Activated T-cell treated with anti-CD3 and anti-CD28 coated beads for 4 hours (primary cell): ENCODE measurements around the gene HCFC1R1.

ENCODE experiments used
- DNase-seq: peaks from one replicate; pipeline ENCODE4 v3.0.0-alpha.2; 2020

HCFC1R1 gene

GRCh38 chr16:2991566-2992261, 32.0 kb downstream of the HCFC1R1 start:
- DNase-seq, result no peak

DNA sequence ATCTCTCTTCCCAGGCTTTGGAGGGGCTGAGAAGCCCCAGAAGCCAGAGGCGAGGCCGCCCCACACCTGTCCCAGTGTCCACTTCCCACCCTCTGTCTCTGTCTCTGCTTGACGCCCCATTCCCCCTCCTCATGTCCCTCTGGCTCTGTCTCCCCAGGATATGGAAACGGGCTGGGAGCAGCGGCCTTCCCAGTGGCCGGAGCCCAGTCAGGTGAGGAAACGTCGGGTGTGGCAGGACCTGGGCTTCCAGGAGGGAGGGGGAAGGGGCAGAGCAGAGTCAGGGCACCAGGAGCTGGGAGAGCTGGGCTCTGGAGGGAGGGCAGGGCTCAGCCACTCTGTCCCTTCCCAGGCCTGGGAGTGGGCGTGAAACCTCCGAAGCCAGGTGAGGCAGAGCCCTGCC, 32.9 kb downstream of the HCFC1R1 start:
- DNase-seq, result no peak

DNA sequence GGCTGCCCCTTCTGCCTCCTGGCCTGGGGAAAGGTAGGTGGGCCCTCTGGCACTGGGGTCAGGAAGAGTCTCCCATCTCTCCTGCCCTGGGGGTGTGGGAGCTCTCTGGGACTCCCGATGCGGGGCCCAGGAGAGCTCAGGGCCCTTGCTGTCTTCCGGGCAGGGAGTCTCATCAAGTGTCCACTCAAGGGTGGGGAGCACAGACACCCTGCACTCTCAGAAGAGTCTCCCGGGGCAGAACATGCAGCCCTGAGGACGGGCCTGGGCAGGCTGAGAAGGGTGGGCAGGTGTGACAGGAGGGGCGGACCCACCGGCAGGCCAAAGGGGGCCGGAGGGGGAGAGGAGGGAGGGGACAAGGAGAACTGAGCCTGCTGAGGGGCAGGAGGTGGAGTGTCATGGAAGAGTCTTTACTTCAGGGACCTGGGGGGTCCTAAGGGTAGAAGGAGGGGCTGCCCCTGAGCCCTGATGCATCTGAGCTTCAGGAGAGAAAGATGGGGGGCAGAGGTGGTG, 35.1 kb downstream of the HCFC1R1 start:
- no peak for DNase-seq

- no peak for DNase-seq
Observed at GRCh38 chr16:2987833-2988232, 35.9 kb downstream of the HCFC1R1 start.

DNA sequence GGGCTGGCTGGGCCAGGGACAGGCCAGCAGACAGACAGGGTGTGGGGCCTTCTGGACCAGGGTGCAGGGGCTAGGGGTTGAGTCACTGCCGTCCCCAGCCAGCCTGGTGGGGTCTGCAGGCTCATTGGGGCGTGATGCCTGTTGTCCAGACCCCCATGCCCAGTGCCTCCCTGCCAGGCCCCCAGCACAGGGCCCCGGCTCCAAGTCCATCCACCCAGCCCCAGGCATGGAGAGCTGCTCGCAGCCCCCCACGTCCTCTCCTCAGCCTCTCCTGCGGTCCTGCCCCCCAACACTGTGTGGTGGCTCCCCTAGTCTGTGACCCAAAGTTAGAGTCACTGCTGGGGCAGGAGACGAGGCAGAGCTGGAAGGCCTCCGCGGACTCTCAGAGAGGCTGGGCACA, 36.5 kb downstream of the HCFC1R1 start:
- DNase-seq, result no peak

GRCh38 chr16:2986623-2987188, 37.0 kb downstream of the HCFC1R1 start:
- DNase-seq, result no peak

DNA sequence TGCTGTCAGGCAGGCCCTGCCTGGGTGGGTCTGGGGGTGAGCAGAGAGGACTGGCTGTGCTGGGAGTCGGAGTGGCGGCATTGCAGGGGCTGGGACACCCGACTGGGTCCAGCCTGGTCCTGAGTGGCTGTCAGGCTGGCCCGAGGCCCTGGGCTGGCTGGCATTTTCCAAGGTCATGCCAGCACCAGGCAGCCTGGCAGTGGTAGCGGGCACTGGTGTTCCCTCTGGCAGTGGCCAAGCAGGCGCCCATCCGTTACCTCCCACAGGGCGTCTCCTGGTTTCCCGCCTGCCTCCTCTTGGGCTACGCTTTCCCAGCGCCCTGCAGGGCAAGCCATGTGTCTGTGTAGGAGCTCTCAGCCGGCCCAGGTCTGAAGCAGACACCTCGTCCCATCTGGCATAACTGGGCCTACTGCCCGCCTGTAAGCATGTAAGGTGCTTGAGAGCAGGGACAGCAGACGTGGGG, 37.8 kb downstream of the HCFC1R1 start:
- DNase-seq, result no peak

GRCh38 chr16:2985462-2985861, 38.3 kb downstream of the HCFC1R1 start:
- no peak for DNase-seq

DNA sequence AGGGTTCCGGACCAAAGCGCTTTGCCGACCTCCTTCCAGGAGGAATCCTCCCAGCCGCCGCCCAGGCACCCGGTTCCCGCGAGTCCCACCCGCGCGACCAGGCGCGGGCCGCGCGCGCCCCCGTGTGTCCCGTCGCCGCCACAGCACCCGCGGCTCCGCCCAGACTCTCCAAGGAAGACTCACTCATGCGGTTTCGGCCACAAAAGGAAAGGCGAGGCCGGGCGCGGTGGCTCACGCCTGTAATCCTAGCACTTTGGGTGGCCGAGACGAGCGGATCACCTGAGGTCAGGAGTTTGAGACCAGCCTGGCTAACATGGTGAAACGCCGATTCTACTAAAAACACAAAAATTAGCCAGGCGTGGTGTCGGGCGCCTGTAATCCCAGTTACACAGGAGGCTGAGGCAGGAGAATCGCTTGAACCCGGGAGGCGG, 40.0 kb downstream of the HCFC1R1 start:
- peak; percentile 57 for DNase-seq

DNA sequence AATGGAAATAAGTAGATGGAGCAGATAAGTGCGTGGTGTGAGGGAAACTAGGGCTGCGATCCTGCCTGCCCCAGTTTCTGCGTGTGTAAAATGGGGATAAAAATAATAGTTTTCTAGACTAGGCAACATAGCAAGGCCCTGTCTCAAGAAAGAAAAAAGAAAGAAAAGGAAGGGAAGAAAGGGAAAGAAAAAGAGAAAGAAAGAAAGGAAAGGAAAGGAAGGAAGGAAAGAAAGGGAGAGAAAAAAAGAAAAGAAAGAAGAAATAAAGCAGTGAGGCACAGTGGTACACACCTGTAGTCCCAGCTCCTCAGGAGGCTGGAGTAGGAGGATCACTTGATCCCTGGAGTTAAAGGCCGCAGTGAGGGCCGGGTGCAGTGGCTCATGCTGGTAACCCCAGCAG, 41.3 kb downstream of the HCFC1R1 start:
- DNase-seq, result no peak

GRCh38 chr16:2981899-2982250, 41.9 kb downstream of the HCFC1R1 start:
- DNase-seq, result no peak

GRCh38 chr16:2981177-2981898, 42.4 kb downstream of the HCFC1R1 start:
- DNase-seq, result no peak

DNA sequence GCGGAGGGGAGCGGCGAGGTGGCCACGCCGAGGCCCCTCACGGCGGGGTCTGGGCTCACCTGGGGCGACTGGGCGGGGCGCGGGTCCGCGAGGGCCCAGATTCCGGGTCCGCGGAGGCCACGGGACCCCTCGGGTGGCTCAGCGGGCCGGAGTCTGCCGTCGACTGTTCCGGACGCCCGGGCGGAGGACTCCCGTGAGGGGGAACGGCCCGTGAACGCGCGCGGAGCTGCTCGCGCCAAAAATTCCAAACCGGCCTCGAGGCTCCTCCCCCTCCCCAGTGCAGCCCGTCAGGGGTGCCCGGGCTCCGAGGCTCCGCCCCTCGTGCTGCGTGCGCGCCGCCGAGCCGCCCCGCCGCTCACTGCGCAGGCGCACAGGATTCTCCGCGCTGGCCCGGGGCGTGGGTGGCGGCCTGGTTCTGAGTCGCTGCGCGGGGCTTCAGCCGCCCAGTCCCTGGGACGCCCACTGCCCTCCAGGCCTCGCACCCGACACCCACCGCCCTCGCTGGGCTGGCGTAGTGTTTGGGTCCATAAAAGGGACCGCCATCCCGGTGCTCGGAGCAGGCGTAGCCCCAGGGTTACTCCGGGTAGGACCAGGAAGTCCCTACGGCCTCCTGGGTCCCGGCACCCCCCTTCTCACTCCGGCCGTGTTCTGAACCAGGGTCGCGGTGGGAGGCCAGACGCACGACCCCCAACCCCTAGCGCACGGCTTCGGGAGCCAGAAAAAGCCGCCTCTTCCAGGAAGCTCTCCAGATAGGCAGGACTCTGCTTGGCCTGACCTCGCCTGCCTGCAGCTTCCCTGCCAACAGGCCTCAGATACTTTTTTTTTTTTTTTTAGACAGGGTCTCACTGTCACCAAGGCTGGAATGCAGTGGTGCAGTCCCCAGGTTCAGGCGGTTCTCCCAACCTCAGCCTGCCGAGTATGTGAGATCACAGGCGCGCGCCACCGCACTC, 43.2 kb downstream of the HCFC1R1 start, which contains the start of gene PKMYT1:
Gene PKMYT1 (minus strand): TSS at position 220 of the 950 bp plus-strand sequence. CDS start 789 bp downstream, outside the sequence.
- peak; percentile 94 for DNase-seq

- DNase-seq, result no peak
Observed at GRCh38 chr16:2979669-2980226, 44.0 kb downstream of the HCFC1R1 start.

DNA sequence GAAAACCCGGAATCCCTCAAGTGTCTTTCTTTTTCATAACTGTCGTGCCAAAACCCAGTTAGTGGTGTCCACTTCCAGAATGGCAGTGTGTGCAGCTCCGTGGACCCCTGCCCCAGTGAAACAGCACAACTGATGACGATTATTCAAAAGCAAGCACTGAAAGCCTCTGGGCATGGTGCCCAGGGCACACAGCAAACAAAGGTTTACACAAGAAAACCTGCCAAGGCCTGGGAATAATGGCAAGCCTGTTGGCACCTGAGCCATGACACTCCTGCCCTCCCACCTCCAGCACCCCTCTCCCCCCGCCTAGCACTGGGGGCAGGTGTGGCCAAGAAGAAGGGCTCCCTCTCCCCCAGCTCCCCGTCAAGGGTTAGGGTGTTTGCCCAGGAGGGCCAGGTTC, 46.3 kb downstream of the HCFC1R1 start:
- DNase-seq, result no peak

DNA sequence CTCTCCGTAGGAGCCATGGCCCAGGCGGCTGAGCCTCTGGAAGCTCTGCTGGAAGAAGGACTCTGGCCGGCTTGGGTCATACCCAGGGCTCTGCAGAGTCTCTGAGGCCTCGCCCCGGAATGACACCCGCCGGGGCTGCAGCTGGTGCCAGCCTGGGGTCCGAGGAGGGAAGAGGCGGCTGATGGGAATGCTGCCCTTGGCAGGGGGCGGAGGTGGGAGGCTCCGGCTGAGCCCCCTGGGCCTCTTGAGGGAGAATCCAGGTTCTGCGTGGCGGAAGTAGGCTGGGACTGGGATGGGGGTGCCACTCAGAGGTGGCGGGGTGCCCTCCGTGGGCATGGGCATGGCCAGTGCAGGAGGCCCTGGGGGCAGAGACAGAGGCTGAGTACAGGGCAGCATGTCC, 47.1 kb downstream of the HCFC1R1 start:
- no peak for DNase-seq

- no peak for DNase-seq
Observed at GRCh38 chr16:2976201-2976600, 47.5 kb downstream of the HCFC1R1 start.

DNA sequence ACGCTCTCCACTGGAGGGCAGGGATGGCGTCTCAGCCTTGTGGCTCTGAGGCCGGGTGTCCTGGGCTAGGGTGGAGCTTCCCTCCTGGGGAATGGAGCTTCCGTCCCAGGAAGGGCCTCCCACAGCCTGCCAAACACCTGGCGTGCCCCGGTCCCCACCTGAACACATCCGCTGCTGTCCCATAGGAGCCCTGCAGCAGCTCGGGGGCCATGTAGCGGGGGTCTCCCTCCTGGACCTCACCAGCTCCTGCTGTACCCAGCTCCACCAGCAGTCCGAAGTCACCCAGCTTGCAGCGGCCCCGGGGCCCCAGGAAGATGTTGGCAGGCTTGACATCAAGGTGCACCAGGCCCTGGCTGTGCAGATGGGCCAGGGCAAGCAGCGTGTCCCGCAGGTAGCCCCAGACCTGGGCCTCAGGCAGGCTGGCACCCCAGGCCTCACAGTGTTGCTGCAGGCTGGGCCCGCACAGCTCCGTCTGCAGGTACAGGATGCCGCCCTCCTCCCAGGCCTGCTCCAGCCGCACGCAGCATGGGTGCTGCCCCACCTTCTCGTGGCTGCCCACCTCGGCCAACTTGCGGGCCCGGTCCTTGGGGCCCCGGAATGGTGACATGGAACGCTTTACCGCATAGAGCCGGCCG, 48.5 kb downstream of the HCFC1R1 start:
- no peak for DNase-seq

DNA sequence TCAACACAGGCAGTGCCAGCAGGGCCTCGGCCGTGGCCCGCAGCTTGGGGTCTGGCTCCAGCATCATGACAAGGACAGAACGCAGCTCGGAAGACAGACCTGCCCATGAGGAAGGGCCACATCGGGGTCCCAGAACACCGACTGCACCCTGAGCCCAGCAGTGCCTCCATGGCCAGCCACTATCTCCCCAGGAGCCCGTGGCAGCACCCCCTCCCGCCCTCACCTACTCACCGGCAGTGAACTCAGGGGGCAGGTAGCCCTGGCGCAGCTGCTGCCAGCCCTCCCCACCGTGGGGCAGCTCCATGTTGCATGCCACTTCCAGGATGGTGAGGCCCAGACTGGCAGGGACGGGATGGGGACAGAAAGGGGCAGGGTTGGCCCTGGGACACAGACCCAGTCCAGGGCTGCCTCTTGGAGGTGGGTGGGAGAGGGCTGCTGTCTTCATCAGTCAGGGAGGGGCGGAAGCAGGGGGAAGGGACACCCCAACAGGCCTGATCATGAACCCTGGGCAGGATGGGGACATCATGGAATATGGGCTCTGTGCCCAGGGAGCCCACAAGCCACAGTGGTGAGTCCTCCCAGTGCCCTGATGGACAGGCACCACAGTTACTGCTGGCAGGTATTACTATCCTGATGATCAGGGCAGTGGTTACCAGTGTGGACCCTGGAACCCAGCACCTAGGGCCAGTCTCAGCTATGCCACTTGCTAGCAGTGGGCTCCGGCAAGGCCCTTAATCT, 49.3 kb downstream of the HCFC1R1 start:
- DNase-seq, result no peak

GRCh38 chr16:2973605-2974318, 50.0 kb downstream of the HCFC1R1 start:
- DNase-seq, result no peak
